ENCODE data around the gene STRN4.

- TF ChIP-seq CTCF (IDR thresholded peaks at IDR 0.05; ENCODE audit: insufficient read depth, low read length, poor library complexity, severe bottlenecking) (peak; percentile 95), EZH2phosphoT487 (conservative IDR thresholded peaks at IDR 0.05; ENCODE audit: low read length) (no peak)
These were observed 17.4 kb downstream of the STRN4 start for GRCh38 chr19:46728693-46729339.

Measured in SU-DHL-6 (cell line).